GM12878 (cell line): ENCODE measurements around the gene CRIM1.

ENCODE experiments used
- CTCF ChIP-seq, 3 experiments: IDR thresholded peaks in 2 of 3; conservative IDR thresholded peaks in 1 of 3; 2 replicates each; pipeline ENCODE4 v1.5.1; 2011; ENCODE audit warnings: low read depth in 3 of 3, low read length in 3 of 3, mild to moderate bottlenecking in 3 of 3, control low read depth in 2 of 3, moderate library complexity in 2 of 3, inconsistent platforms in 1 of 3, mixed read lengths in 1 of 3; ENCODE audit not compliant: control insufficient read depth in 2 of 3, insufficient read depth in 1 of 3; ENCODE audit errors: extremely low read depth in 1 of 3
- ESRRA ChIP-seq: IDR thresholded peaks from 2 replicates; pipeline ENCODE4 v1.6.1; 2012; ENCODE audit warnings: mild to moderate bottlenecking, low read length, improper control_type of control experiment
- NFXL1 ChIP-seq: fragments of 450-650 bp; IDR thresholded peaks from 2 replicates; pipeline ENCODE4 v1.6.1; 2017; ENCODE audit warnings: antibody characterized with exemption, mild to moderate bottlenecking, borderline replicate concordance
- RCOR1 ChIP-seq: conservative IDR thresholded peaks from 2 replicates; pipeline ENCODE4 v1.6.1; 2012; ENCODE audit warnings: low read depth, low read length, improper control_type of control experiment
- ZNF274 ChIP-seq: IDR thresholded peaks from one replicate; pipeline ENCODE4 v1.8.0; 2011; ENCODE audit not compliant: insufficient read length, insufficient read depth

GRCh38 chr2:36539631-36540030 lies 184.1 kb downstream of the CRIM1 start:
- TF ChIP-seq RCOR1 (no peak), ESRRA (no peak), CTCF (IDR thresholded peaks at IDR 0.05 in 2 of 3, conservative IDR thresholded peaks at IDR 0.05 in 1 of 3; ENCODE audit: control insufficient read depth in 2 of 3, extremely low read depth in 1 of 3, insufficient read depth in 1 of 3, low read depth in 3 of 3, low read length in 3 of 3) (no peak), ZNF274 (no peak), NFXL1 (no peak)
